HG03095 (cell line): ENCODE data around the gene TCP11.
"Not testable (repeated sequence)": the region's sequence is repeated elsewhere in the genome, so short reads cannot be mapped to it uniquely, and the experiment has no call there.

Experiments used
- ATAC-seq: cut with Tn5 transposase; IDR thresholded peaks from one replicate; pipeline ENCODE4 v1.9.1; 2021; ENCODE audit warnings: moderate library complexity; ENCODE audit not compliant: unreplicated experiment

TCP11 gene

GRCh38 chr6:35148167-35148741 lies 7.1 kb upstream of the TCP11 start:
- ATAC-seq = no peak

- no peak for ATAC-seq
Measured at GRCh38 chr6:35147486-35147885, 6.3 kb upstream of the TCP11 start.

- ATAC-seq = no peak
Measured at GRCh38 chr6:35147026-35147425, 5.9 kb upstream of the TCP11 start.

- no peak for ATAC-seq
Measured at GRCh38 chr6:35146453-35146852, 5.3 kb upstream of the TCP11 start.

GRCh38 chr6:35145757-35146156 lies 4.6 kb upstream of the TCP11 start:
- ATAC-seq = no peak

- ATAC-seq = no peak
Measured at GRCh38 chr6:35142588-35143569, 1.7 kb upstream of the TCP11 start.

- no peak for ATAC-seq
Measured at GRCh38 chr6:35140639-35141006, 516 bp downstream of the TCP11 start.

GRCh38 chr6:35139924-35140638 lies 1.1 kb downstream of the TCP11 start:
- ATAC-seq = no peak

- no peak for ATAC-seq
Measured at GRCh38 chr6:35139470-35139869, 1.7 kb downstream of the TCP11 start.

- not testable (repeated sequence) for ATAC-seq
Measured at GRCh38 chr6:35138191-35138590, 2.9 kb downstream of the TCP11 start.

GRCh38 chr6:35136185-35136584 lies 5.0 kb downstream of the TCP11 start:
- ATAC-seq = no peak

- ATAC-seq = no peak
Measured at GRCh38 chr6:35128496-35128895, 12.6 kb downstream of the TCP11 start.

- no peak for ATAC-seq
Measured at GRCh38 chr6:35128042-35128441, 13.1 kb downstream of the TCP11 start.

- no peak for ATAC-seq
Measured at GRCh38 chr6:35124356-35124755, 16.8 kb downstream of the TCP11 start.

GRCh38 chr6:35120746-35121145 lies 20.4 kb downstream of the TCP11 start:
- no peak for ATAC-seq

- ATAC-seq = no peak
Measured at GRCh38 chr6:35108309-35108885, 32.7 kb downstream of the TCP11 start.

GRCh38 chr6:35107761-35108160 lies 33.4 kb downstream of the TCP11 start:
- ATAC-seq = not testable (repeated sequence)

GRCh38 chr6:35107208-35107607 lies 33.9 kb downstream of the TCP11 start:
- ATAC-seq = not testable (repeated sequence)

GRCh38 chr6:35106061-35106460 lies 35.1 kb downstream of the TCP11 start:
- not testable (repeated sequence) for ATAC-seq

- ATAC-seq = no peak
Measured at GRCh38 chr6:35105078-35105477, 36.1 kb downstream of the TCP11 start.

GRCh38 chr6:35099116-35099515 lies 42.0 kb downstream of the TCP11 start:
- no peak for ATAC-seq
